NCI-H1436 treated with DMSO at 0.1 percent for 48 hours (cell line): ENCODE data around the gene LHPP.

Experiments used
- DNase-seq: peaks from one replicate; lab custom pipeline; 2025; lab: John Stamatoyannopoulos, UW

The LHPP gene

DNA sequence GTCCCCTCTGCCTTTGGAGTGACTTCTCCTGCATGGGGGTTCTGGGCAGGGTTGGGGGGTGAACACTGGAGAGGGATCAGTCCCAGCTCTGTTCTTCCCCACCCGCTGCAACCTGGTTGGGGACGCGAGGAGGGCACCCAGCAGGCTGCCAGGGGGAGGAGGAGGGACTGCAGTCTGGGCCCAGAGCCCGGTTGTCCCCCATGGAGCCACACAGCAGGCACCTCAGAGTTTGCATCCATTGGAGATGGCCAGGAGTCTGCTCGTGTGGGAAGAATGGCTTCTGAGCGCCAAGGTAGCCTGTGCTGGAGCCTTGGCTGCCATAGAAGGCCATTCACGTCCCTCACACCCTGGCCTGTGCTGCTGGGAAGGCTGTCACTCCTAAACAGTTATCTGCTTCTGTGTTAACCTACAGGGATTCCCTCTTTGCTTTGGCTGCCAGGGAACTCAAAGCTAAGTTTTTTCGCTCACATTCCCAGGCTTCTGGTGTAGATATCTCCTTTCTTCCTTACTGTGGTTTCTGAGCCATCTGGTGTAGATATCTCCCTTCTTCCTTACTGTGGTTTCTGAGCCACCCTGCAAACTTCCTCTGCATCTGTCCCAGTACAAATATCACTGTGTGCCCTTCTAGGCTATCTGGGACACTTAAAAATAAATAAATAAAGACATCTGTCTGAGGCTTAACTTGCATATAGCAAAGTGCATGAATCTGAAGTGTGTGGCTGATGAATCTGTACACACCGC lies 133.7 kb downstream of the LHPP start:
- no peak for DNase-seq

DNA sequence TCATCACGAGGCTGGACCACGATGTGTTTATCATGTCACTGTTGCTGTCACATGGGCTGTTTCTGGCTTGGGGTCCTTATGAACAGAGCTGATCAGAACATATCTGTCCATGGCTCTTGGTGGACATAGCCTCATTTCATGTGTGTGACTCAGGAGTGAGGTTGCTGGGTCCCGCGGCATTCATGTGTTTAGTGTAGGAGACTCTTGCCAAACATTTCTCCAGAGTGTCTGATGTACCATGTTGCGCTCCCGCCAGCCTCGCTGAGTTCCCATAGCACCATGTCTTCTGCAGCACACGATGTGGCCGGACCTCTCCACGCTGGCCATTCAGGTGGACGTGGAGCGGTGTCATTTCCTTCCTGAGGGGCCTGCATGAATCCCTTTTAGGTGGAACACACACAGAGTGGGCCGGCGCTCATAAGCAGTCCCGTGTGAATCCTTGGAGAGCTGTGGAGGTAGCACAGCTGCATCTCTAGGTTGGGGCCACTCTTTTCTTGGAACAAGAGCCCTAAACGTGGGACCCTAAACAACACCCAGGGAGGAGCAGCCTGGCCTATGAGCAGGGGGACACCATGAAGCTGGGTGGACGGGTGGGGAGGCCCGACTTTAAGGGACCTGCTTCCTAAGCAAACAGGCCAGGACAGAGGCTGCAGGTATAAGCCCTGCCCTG lies 134.6 kb downstream of the LHPP start:
- no peak for DNase-seq

- no peak for DNase-seq
Measured at GRCh38 chr10:124596962-124597845, 135.6 kb downstream of the LHPP start.

DNA sequence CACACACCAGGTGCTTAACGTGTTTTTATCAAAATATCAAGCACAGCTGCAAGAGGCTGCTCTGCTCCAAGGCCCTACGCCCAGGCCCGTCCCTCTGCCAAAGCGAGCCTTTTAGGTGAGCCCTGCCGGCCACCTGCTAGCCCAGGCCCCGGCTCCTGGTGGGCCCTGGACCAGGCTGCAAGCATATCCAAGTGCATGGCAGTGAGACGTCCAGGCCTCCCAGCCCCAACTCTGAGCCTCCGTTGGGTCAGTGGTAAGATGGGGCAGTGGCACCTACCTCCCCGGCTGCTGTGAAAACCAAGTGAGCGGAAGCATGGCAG lies 136.2 kb downstream of the LHPP start:
- no peak for DNase-seq

DNA sequence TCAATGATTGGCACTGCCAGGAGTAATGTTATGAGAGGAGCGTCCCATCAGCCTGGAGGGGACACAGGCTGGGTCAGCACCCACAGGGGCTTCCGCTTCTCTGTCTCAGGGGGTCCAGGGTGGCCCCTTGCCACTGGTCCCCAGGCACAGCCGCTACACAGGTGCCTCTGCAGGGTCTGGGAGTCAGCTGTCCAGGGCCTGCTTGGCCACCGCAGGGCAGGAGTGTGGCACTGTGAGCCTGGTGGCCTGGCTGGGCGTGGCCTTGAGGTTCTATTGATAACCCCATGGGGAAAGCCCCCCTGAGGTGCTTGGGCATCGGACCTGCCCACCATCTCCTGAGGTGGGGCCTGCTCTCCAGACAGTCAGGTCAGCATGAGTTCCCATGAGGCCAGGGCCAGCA lies 136.6 kb downstream of the LHPP start:
- no peak for DNase-seq

DNA sequence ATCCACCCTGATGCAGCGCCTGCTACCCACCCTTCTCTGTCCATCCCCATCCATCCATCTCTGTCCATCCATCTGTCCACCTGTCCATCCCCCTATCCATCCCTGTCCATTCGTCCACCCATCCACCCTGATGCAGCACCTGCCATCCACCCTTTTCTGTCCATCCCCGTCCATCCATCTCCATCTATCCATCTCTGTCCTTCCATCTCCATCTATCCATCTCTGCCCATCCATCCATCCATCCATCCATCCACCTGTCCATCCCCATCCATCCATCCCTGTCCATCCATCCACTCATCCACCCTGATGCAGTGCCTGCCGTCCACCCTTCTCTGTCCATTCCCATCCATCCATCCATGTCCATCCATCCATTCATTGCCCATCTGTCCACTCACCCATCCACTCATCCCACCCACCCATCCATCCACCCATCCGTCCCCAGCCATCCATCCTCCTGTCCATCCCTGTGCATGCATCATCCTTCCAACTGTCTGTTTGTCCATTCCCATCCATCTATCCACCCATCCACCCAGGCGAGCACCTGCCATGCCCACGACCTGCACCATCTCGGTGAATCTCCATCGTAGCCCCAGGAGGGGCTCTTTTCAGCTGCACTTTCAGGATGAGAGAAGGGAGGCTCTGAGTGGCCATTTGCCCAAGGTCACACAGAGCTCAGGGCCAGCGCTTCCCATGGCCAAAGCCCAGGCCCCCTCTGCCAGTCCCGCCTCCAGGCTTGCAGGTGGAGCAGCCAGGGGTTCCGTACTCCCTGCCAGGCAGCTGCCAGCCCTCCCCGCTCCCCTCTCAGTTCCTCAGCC lies 137.4 kb downstream of the LHPP start:
- DNase-seq, result no peak

DNA sequence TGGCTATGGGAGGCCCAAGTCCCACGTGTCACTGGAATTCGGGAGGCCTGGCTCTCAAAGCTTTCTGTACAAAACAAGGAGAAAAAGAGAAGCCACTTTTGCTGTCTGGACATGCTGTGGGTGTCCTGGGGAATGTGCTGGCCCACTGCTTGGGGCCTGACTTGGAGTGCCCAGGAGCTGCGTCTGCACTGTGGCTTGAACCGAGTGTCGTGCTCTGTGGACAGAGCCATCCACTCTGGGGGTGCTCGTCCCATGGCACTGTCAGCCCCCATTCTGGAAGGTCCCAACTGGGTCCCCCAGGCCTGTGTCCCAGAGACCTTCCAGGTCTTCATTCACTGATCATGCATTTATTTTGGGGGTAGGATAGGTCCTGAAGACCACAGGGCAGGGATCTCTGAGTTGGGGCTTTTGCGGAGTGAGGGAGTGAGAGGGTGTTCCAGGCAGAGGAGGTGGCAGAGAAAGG lies 138.0 kb downstream of the LHPP start:
- DNase-seq, result no peak

- no peak for DNase-seq
Measured at GRCh38 chr10:124600051-124600880, 138.6 kb downstream of the LHPP start.

- DNase-seq, result no peak
Measured at GRCh38 chr10:124601016-124601415, 139.4 kb downstream of the LHPP start.

- no peak for DNase-seq
Measured at GRCh38 chr10:124601431-124602120, 140.0 kb downstream of the LHPP start.

DNA sequence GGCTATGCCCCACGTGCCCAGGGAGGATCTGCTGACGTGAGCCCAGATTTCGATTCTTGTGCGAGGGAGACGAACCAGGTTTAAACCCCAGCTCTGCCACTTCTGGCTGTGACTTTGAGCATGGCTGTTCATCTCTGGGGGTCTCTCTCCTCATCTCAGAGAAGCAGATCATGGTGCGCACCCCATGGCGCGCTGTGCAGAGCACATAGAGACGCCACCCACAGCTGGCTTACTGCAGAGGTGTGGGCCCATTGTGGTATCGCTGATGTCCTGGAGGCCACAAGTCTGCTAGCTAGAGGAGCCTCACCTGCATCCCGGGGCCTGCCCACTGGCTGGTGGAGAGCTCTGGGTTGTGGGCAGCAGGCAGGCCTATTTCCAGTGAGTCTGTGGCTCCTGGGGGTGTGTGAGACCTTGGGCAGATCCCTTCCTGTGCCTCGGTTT lies 140.5 kb downstream of the LHPP start:
- DNase-seq, result no peak

GRCh38 chr10:124602646-124603365 lies 141.2 kb downstream of the LHPP start:
- DNase-seq, result no peak

DNA sequence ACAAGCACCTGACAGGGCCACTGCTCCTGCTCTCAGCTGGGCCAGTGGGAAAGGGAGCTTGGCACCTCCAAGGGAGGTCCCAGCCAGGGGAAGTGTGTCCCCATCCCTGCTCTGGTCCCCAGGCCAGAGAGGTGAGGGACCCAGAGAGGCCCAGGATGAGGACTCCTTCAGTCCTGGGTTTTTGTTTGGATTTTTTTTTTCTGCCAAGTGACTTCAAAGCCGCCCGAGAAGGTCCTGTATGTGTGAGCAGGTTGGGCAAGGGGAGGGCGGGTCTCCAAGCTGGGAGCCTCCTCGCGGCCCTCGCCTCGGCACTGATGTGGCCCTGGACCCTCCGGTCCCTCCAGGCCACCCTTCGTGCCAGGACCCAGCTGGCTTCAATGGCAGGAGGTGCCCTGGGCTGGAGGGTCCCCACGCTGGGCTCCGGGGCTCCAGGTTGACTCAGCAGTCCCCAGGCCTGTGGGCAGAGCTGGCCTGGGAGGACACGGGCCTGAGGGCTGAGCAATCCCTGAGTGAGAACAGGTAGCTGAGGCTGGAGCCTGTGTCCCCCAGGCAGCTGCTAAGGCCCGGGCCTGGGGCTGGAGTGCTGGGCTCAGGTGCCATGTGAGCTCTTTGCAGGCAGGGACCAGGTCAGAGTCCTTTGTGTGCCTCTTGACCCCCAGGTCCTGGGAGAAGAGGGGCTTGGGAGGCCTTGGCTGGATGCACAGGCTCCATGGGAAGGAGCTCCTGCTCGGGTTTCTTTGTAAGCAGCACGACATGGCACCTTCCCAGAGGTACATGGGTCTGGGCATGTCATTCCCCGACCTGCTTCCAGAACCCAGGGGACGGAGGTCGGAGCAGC lies 142.0 kb downstream of the LHPP start:
- DNase-seq, result no peak

DNA sequence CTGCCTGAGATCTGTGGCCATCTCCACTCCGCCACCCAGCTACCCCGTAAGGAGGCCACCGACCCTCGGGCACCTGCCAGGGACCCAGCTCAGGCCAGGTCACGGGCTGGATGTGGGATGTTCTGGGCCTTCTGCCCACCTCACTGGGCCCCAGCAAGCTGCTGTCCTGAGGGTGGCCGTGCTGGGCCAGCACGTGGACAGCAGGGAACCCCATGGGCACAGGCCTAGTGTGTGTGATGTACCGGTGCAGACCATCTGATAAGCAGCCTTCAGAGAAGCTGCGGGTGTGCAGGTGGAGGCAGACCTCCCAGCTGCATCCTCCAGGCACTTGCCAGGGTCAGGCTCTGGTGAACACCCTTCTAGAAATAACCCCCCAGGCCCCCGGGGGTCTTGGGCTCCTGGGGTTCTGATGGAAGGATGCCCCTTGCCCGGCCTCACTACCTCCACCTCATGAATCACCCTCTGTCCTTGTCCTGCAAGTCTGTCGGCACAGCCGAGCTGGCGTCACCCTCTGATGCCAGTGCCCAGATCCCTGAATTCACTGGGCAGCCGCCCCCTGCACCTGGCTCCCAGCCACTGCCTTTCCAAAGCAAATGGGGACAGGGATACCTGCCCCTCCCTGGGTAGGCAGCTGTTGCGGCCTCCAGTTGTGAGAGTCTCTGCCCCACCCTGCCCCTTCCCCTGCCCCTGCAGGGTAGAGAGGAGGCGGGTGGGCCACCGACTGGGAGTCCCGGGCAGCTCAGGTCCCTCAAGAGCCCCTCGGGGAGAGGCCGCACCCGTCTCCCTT lies 142.8 kb downstream of the LHPP start:
- no peak for DNase-seq

DNA sequence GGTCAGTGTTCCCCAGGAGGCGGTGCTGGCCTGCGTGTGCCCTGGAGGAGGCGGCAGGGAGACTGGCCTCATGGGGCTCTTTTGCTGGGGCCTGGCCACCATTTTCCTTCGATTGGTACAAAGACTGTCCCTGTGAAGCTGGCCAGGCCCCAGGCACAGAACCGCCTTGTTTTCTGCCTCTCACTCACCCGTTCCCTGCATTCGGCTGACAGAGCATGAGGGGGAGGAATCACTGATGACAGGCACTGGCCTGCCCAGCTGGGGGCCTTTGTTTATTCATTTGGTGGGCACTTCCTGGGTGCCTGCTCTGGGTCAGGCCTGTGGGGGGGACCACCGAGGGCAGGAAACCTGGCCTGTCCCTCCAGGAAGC lies 143.4 kb downstream of the LHPP start:
- no peak for DNase-seq

- DNase-seq, result no peak
Measured at GRCh38 chr10:124605481-124605855, 143.8 kb downstream of the LHPP start.

DNA sequence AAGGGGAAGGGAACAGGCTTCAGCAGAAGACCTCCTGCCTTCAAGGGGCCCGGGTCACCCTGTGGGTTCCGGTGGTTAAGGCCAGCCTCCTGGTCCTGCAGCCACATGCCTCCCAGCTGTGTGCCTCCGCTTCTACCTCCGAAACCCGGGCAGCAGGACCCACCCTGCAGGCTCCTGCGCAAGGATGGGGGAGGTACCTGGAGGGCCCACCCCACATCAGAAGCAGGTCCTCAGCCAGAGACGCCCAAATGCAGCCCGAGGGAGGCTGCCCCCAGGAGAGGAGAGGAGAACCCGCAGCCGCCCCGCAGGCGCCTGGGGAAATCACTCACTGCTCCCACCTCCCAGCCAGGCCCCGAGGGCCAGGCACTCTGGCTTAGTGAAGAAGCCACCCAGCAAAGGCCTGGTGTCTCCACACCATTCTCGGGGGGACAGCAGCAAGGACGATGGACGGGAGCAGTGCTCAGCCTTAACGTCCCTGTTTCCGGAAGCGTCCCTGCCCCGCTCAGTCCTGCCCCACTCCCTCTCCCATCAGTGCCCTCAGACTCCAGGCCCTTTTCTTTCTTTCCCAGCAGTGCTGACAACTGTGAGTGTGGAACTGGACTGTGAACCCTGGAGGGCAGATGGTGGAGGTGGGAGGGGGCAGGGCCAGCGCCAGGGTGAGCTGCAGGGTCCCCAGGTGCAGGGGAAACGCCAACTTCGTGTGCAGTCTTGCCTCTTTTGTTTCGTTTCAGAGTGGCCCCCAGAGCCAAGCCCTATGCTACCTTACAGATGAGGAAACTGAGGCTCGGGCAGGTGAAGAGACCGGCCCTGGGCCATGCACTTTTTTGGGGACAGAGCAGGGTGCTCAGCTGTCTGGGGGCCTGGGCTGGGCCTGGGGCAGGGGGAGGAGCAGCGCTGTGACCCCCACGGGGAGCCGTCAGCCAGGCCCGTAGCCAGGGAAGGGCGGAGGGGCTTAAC lies 144.5 kb downstream of the LHPP start:
- DNase-seq, result no peak
